Ovary (tissue), 3 donors: ENCODE data around the gene GALNT4.

Experiments used
- EP300 ChIP-seq: sonication (generic); formaldehyde crosslinking; IDR thresholded peaks from one replicate; pipeline ENCODE4 v1.6.1; 2017; ENCODE audit warnings: antibody characterized with exemption
- TF ChIP-seq, protein P1 (sequence below), 3 donors: fragments of 450-650 bp in 2 of 3; fragments of 200-600 bp in 1 of 3; IDR thresholded peaks; one replicate each; pipeline versions ENCODE4 v1.5.1 to v1.8.0; 2016 to 2022; ENCODE audit warnings: antibody characterized with exemption in 3 of 3, mild to moderate bottlenecking in 1 of 3
- donor health status: DM: no; HTN: no; CAD: no.

DNA sequence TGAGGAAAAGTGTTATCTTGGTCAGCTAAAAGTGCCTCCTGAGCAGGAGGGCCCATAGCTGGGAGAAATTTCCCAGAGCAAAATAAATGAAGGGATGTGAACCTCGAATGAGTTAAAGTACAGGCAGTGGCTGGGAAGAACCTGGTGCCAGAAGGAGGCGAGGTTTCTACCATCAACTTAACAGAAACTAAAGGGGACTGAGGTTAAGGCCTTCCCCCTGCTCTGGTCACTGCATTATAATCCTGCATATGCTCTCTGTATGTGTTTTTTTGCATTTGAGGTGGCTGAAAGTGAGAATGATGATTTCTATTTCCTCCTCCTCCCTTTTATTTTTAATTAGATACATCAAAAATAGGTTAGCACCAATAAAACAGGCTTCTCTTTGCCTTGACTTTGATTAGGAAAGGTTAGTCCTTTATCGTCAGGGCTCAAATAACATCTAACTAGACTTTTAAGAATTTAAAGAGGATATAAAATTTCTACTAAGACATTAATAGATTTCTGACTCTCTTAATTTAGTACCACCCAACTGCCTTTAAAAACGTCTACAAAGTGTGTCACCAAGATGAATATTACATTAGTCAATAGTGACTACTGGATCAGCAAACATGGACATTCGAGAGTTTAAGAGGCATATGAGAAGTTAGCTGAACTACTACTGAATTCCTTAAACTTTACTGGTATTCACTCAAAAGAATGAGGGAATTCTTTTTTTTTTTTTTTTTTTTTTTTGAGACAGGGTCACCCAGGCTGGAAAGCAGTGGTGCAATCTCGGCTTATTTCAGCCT, 49.2 kb downstream of the GALNT4 start:
- TF ChIP-seq, protein P1, sequence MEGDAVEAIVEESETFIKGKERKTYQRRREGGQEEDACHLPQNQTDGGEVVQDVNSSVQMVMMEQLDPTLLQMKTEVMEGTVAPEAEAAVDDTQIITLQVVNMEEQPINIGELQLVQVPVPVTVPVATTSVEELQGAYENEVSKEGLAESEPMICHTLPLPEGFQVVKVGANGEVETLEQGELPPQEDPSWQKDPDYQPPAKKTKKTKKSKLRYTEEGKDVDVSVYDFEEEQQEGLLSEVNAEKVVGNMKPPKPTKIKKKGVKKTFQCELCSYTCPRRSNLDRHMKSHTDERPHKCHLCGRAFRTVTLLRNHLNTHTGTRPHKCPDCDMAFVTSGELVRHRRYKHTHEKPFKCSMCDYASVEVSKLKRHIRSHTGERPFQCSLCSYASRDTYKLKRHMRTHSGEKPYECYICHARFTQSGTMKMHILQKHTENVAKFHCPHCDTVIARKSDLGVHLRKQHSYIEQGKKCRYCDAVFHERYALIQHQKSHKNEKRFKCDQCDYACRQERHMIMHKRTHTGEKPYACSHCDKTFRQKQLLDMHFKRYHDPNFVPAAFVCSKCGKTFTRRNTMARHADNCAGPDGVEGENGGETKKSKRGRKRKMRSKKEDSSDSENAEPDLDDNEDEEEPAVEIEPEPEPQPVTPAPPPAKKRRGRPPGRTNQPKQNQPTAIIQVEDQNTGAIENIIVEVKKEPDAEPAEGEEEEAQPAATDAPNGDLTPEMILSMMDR (IDR thresholded peaks at IDR 0.05), result no peak
- TF ChIP-seq EP300, result no peak
